ENCODE data around the gene ZNF697.
"Not testable (repeated sequence)": the region's sequence is repeated elsewhere in the genome, so short reads cannot be mapped to it uniquely, and the experiment has no call there.

Gene ZNF697

GRCh38 chr1:119647734-119648619, at the start of gene ZNF697:
TSS of gene ZNF697 (minus strand) at chr1:119648266. CDS start at chr1:119626100, 22,166 bp downstream.
- no peak for DNase-seq (ENCODE audit: low read depth in 2 of 2)

DNA sequence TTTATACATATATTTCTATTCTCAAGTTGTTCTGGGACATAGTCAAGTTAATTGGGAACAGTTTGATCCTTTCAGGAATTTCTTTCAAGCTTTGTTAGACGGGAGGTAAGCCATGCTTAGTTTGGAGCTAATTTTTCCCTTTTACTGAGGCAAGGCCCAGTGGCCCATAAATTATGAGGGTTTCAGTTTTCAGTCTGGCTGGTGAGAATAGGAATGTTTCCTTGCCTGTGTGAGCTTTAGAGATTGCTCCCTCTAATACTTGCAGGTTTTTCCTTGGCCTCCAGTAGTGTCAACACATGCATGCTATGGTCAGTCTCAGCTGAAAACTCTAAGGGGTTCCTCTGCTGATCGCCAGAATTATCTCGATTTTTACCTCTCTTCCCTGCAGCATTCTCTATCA, 49.5 kb upstream of the ZNF697 start:
- no peak for DNase-seq (ENCODE audit: low read depth in 2 of 2)

GRCh38 chr1:119696863-119697262, 48.8 kb upstream of the ZNF697 start:
- not testable (repeated sequence) for DNase-seq (ENCODE audit: low read depth in 2 of 2)

- DNase-seq (ENCODE audit: low read depth in 2 of 2), result no peak
These were observed 41.4 kb upstream of the ZNF697 start for GRCh38 chr1:119689511-119689910.

- DNase-seq (ENCODE audit: low read depth in 2 of 2), result no peak
These were observed 40.7 kb upstream of the ZNF697 start for GRCh38 chr1:119688810-119689209.

DNA sequence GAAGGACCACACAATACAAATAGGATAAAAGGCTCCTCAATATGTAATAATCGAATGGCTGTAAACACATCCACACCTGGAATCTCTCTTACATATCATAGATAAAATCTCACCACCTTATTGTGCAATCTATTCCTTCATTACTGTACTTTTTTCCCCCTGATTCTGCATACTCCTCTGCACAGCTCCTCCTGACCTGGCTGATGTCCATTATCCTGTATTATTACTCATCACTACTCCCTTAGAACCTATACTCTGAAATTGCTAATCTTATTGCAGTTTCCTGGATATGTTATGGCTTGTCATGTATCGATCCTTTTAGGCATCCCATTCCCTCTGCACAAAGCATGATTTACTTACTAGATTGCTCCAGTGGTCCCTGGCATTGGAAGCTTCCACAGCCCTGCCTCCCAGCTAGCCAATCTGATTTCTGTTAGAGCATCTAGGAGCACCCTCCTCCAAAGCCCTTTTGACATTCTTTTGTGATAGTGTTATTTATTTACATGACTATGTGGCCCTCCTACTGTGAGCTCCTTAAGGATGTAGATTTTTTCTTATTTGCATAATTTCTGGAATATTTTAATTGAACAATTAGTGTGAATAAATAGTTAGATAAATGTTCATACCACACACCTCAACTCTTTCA, 39.5 kb upstream of the ZNF697 start:
- DNase-seq (ENCODE audit: low read depth in 2 of 2), result no peak

DNA sequence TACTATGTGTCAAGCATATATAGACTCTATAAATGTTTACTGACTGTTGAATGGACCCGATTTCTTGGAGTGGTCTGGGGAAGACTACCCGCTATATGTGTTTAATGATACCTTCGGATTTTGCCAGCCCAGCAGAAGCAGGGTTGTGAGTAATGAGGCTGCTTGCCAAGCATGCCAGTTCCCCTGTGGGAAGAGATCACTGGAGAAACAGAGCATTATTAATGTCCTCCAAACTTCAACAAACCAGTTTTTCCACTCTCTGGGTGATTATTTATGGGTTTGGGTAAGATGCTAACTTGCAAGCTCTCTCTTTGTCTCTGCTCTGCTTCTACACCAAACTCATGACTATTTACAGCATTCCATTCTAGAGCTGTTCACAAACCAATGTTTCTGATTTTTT, 38.6 kb upstream of the ZNF697 start:
- no peak for DNase-seq (ENCODE audit: low read depth in 2 of 2)

DNA sequence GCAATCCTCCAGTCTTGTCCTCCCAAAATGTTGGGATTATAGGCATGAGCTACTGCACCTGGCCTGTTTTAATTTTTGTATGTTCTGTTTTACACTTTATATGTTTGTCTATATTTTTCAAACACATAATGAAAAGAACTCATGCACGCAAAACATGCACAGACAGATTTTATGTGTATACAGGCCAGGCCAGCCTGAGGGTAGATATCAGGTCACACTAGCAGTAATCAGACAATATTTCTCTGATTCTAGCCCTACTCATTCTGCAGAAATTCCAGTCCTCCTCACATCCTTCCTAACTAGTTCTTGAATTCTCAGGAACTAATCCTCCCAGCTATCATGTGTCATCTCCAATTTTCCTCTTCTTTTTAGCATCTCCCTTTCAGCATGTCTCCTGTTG, 35.8 kb upstream of the ZNF697 start:
- no peak for DNase-seq (ENCODE audit: low read depth in 2 of 2)

DNA sequence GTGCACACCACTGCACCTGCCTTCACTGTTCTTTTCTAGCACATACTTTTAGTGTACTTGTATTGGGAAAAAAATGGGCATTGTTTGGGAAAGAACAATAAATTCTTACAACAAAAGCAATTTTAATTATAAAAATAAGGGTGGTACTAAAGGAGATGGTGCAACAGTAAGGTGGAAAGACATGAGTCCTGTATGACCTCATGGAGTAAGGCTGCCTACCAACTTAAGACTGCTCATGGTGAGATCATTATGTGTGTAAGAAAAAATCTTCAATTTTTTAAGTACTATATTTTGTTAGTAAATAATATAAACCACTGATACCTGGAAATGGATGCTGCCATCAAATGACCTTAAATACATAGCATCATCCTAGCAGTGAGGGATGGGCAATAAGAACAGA, 34.1 kb upstream of the ZNF697 start:
- no peak for DNase-seq (ENCODE audit: low read depth in 2 of 2)

- no peak for DNase-seq (ENCODE audit: low read depth in 2 of 2)
These were observed 33.5 kb upstream of the ZNF697 start for GRCh38 chr1:119681560-119681959.

DNA sequence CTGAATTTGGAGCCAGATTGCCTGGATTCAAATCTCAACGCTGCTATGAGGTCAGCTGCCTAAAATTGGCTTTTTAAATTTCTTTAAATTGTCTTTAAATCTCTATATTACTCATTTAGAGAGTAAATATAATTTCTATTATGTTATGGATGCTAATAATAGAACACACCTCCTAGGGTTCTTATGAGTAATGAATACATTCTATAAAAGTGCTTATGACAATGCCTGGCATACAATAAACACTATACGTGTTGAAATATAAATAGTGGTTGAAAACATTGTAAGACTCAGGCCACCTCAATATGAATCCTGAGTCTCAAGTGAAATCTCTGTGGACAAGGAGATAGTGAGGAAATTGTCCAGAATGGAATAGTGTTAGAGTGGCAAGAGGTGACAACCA, 32.7 kb upstream of the ZNF697 start:
- no peak for DNase-seq (ENCODE audit: low read depth in 2 of 2)

DNA sequence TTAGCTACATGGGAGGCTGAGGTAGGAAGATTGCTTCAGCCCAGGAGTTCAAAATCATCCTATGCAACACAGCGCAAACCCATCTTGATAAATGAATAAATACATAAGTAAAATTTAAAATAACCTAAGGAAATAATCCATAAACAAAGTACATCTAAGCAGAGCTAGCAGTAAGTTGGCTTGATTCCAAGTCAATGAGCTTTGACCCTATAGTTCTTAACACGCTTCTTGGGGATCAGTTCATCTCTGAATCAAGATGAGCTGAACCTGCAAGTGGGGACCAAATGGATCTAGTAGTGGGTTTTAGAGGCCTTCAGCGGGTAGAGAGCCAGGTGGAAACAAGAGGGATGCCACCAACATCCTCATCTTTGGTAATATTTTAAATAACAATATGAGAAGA, 32.1 kb upstream of the ZNF697 start:
- DNase-seq (ENCODE audit: low read depth in 2 of 2), result no peak

- no peak for DNase-seq (ENCODE audit: low read depth in 2 of 2)
These were observed 31.2 kb upstream of the ZNF697 start for GRCh38 chr1:119679223-119679622.

DNA sequence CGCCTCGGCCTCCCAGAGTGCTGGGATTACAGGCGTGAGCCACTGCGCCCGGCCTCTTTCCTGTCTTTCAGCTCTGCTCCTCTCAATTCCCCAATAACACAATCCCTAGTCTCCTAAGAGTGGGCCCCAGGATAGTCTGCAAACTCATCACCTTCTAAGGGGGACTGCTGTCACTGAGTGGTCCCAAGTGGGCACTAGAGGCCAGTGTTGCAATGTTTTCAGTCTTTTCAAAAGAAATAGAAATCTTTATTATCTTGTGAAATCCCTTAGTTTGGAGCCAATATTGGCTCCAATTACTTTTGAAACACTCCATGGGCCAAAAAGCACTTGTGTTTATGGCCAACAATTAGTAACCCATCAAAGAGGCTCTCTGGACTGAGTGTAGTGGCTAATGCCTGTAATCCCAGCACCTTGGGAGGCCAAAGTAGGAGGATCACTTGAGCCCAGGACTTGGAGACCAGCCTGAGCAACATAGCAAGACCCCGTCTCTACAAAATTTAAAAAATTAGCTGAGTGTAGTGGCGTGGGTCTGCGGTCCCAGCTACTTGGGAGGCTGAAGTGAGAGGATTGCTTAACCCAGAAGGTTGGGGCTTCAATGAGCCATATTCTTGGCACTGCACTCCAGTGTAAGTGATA, 28.6 kb upstream of the ZNF697 start:
- no peak for DNase-seq (ENCODE audit: low read depth in 2 of 2)

GRCh38 chr1:119675349-119676345, 27.6 kb upstream of the ZNF697 start:
- DNase-seq (ENCODE audit: low read depth in 2 of 2), result peak in 1 of 2 donors; percentile 24

DNA sequence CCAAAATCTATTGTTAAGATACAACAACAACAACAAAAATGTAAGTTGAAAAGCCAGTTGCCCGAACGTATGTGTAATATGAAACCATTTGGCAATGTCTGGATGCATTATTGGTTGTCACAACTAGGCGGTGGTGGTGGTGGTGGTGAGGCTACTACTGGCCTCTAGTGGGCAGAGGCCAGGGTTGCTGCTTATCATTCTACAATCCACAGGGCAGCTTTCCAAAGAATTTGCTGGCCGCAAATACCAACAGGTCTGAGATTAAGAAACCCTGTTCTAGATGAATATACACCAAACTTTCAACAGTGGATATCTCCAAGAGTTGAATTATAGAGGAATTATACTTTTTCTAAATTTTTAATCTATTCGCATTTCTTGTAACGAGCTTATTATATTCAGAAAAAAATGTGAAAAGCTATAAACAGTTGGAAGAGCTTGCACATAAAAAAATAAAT, 26.8 kb upstream of the ZNF697 start:
- DNase-seq (ENCODE audit: low read depth in 2 of 2), result no peak

- no peak for DNase-seq (ENCODE audit: low read depth in 2 of 2)
These were observed 26.1 kb upstream of the ZNF697 start for GRCh38 chr1:119674111-119674526.

DNA sequence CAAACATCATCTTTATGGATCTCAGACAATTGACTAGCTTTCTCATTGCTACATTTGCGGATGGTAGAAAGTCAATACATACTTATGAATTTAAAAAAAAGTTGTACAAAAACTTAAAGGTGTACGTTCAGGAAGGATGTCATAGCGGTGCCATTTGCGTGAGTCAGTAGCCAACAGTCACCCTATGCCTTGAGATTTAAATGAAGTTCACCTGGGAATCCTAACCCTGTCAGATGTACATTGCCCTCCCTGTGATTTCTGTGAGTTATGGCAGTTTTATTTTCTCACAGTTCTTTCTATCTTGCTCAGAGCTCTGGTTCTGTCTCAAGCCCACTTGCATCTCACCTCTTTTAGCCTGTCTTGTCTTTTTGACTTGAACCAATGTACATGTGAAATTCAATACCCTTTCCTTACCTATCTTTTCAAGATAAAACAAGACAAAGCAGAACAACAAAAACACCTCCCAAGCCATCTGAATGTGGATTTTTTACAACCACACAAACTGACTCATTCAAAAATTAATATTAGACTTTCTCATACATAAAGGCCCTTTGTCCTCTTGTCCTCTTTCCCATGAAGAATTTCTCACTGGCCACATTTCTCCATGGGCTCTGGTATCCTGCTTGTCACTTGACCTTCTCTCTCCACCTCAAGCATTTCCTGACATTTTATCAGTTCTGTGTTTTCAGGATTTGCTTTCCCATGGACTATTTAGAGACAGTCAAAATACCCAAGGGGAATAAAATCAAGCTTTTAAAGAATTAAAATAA, 25.3 kb upstream of the ZNF697 start:
- no peak for DNase-seq (ENCODE audit: low read depth in 2 of 2)

GRCh38 chr1:119670898-119671297, 22.8 kb upstream of the ZNF697 start:
- DNase-seq (ENCODE audit: low read depth in 2 of 2), result no peak

DNA sequence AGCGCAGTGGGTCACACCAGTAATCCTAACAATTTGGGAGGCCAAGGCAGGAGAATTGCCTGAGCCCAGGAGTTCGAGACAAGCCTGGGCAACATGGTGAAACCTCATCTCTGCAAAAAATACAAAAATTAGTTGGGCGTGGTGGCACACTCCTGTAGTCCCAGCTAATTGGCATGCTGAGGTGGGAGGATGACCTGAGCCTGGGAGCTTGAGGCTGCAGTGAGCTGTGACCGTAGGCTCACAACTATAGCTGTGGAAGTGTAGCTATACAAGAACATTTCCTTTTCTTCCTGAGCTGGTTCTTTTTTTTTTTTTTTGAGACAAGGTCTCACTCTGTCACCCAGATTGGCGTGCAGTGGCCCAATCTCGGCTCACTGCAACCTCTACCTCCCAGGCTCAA, 19.1 kb upstream of the ZNF697 start:
- DNase-seq (ENCODE audit: low read depth in 2 of 2), result no peak

- no peak for DNase-seq (ENCODE audit: low read depth in 2 of 2)
These were observed 16.0 kb upstream of the ZNF697 start for GRCh38 chr1:119664067-119664466.
